OCI-LY1 (cell line): ENCODE measurements around the gene NDUFAF8.

Experiments
- CTCF ChIP-seq: fragments of 200-600 bp; sonication (generic), shearing (Covaris generic); IDR thresholded peaks from 2 replicates; pipeline ENCODE4 v1.5.1; 2017; ENCODE audit warnings: mild to moderate bottlenecking, antibody characterized with exemption, low read length, moderate library complexity, mixed read lengths
- EZH2 ChIP-seq: fragments of 200-600 bp; sonication (generic), shearing (Covaris generic); IDR thresholded peaks from 2 replicates; pipeline ENCODE4 v1.8.0; 2017; ENCODE audit warnings: borderline replicate concordance, mixed run types, mild to moderate bottlenecking, antibody characterized with exemption, low read length, moderate library complexity, mixed read lengths

GRCh38 chr17:81231121-81231645 is 7.9 kb upstream of the NDUFAF8 start:
- no peak for TF ChIP-seq CTCF
- no peak for TF ChIP-seq EZH2
